Fibroblast of lung (primary cell): ENCODE data around the gene DDIT4.
"Not testable (repeated sequence)": the region's sequence is repeated elsewhere in the genome, so short reads cannot be mapped to it uniquely, and the experiment has no call there.

ENCODE experiments used
- CTCF ChIP-seq, 2 donors: IDR thresholded peaks in 1 of 2; conservative IDR thresholded peaks in 1 of 2; 1 replicate in 1 of 2; 2 replicates in 1 of 2; pipeline ENCODE4 v1.5.1; 2011 to 2012; ENCODE audit warnings: low read length in 2 of 2, control low read depth in 1 of 2, inconsistent platforms in 1 of 2, low read depth in 1 of 2, mild to moderate bottlenecking in 1 of 2
- EZH2 ChIP-seq: IDR thresholded peaks from 2 replicates; pipeline ENCODE4 v1.5.1; 2012; ENCODE audit warnings: low read length, control low read depth, mild to moderate bottlenecking; ENCODE audit errors: missing control alignments

DNA sequence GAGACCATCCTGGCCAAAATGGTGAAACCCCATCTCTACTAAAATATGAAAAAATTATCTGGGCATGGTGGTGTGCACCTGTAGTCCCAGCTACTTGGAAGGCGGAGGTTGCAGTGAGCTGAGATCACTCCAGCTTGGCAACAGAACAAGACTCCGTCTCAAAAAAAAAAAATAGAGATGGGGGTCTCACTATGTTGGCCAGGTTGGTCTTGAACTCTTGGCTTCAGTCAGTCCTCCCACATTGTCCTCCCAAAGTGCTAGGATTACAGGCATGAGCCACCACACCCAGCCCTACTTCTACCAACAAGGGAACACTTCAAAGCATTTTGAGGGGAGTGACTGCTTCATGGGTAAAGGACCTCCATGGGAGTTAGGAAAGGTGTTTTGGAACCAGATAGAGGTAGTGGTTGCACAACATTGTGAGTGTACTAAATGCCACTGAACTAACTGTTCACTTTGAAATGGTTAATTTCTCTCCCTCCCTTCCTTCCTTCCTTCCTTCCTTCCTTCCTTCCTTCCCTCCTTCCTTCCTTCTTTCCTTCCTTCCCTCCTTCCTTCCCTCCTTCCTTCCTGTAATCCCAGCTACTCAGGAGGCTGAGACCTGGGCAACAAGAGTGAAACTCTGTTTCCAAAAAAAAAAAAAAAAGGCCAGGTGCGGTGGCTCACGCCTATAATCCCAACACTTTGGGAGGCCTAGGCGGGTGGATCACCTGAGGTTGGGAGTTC is 5.1 kb upstream of the DDIT4 start:
- not testable (repeated sequence) for TF ChIP-seq CTCF (conservative IDR thresholded peaks at IDR 0.05 in 1 of 2, IDR thresholded peaks at IDR 0.05 in 1 of 2; ENCODE audit: low read depth in 1 of 2, low read length in 2 of 2); EZH2
